GM23338 (cell line): Measurements from ENCODE around the gene ZNF638. TPM values are rescaled to one million over a fixed set of nuclear protein-coding genes. Genes with fewer than 3 reads are reported as not detected.

Experiments used
- ATAC-seq: fragments of 200-7000 bp; cut with Tn5 transposase; 3 replicates; pipeline ENCODE4 v1.9.1; 2020
- DNase-seq: peaks from one replicate; pipeline ENCODE4 v3.0.0-alpha.2; 2015; ENCODE audit warnings: low spot score
- H2AFZ ChIP-seq: fragments of 200-600 bp; sonication (generic); 2 replicates; pipeline ENCODE4 v1.8.0; 2016; ENCODE audit warnings: antibody characterized with exemption, mild to moderate bottlenecking, moderate library complexity
- H3F3A ChIP-seq: fragments of 200-600 bp; sonication (generic); replicated peaks from 2 replicates; pipeline ENCODE4 v1.8.0; 2017; ENCODE audit warnings: antibody characterized with exemption, mixed run types, low read depth
- H3K27ac ChIP-seq: fragments of 200-600 bp; sonication (generic); 2 replicates; pipeline ENCODE4 v1.6.1; 2016; ENCODE audit warnings: low read depth
- H3K27me3 ChIP-seq: fragments of 200-600 bp; sonication (generic); 2 replicates; pipeline ENCODE4 v1.8.0; 2016; ENCODE audit warnings: mild to moderate bottlenecking, mixed run types, moderate library complexity; ENCODE audit not compliant: insufficient read depth
- H3K36me3 ChIP-seq: fragments of 200-600 bp; sonication (generic); 2 replicates; pipeline ENCODE4 v1.8.0; 2016; ENCODE audit warnings: mild to moderate bottlenecking; ENCODE audit not compliant: insufficient read depth
- H3K4me1 ChIP-seq: fragments of 200-600 bp; sonication (generic); 2 replicates; pipeline ENCODE4 v1.8.0; 2016; ENCODE audit warnings: mild to moderate bottlenecking, moderate library complexity; ENCODE audit not compliant: insufficient read depth
- H3K4me2 ChIP-seq: fragments of 200-600 bp; sonication (generic); 2 replicates; pipeline ENCODE4 v1.7.1; 2017; ENCODE audit warnings: mixed run types
- H3K4me3 ChIP-seq: fragments of 200-600 bp; sonication (generic); 2 replicates; pipeline ENCODE4 v1.6.1; 2016; ENCODE audit warnings: mixed run types
- H3K79me2 ChIP-seq: fragments of 200-600 bp; sonication (generic); replicated peaks from 2 replicates; pipeline ENCODE4 v1.8.0; 2017; ENCODE audit warnings: mild to moderate bottlenecking; ENCODE audit not compliant: insufficient read depth
- H3K9me2 ChIP-seq: fragments of 200-600 bp; sonication (generic); 2 replicates; pipeline ENCODE4 v1.8.0; 2017; ENCODE audit not compliant: insufficient read depth
- H4K20me1 ChIP-seq: fragments of 200-600 bp; sonication (generic); replicated peaks from 2 replicates; pipeline ENCODE4 v1.8.0; 2017; ENCODE audit warnings: mild to moderate bottlenecking; ENCODE audit not compliant: insufficient read depth
- H3K27ac Mint-ChIP-seq: 2 replicates; pipeline ENCODE4 v1.8.0; 2020; ENCODE audit warnings: inconsistent platforms, mild to moderate bottlenecking, moderate library complexity, mixed read lengths
- H3K27me3 Mint-ChIP-seq: 3 replicates; pipeline ENCODE4 v1.8.0; 2022; ENCODE audit warnings: low read depth, mild to moderate bottlenecking, moderate library complexity, mixed read lengths, inconsistent platforms; ENCODE audit not compliant: insufficient read depth, poor library complexity
- H3K36me3 Mint-ChIP-seq: 3 replicates; pipeline ENCODE4 v1.8.0; 2021; ENCODE audit warnings: low read depth, mild to moderate bottlenecking, inconsistent platforms, moderate library complexity, mixed read lengths
- H3K4me1 Mint-ChIP-seq: 3 replicates; pipeline ENCODE4 v1.8.0; 2020; ENCODE audit warnings: mild to moderate bottlenecking, inconsistent platforms, mixed read lengths
- H3K4me3 Mint-ChIP-seq: 3 replicates; pipeline ENCODE4 v1.8.0; 2021; ENCODE audit warnings: moderate library complexity, mild to moderate bottlenecking, inconsistent platforms, mixed read lengths
- H3K9me3 Mint-ChIP-seq: 3 replicates; pipeline ENCODE4 v1.8.0; 2020; ENCODE audit warnings: moderate library complexity, mild to moderate bottlenecking, inconsistent platforms, mixed read lengths
- EZH2 ChIP-seq: fragments of 200-600 bp; sonication (generic); IDR thresholded peaks from one replicate; pipeline ENCODE4 v1.8.0; 2017; ENCODE audit warnings: antibody characterized with exemption, mild to moderate bottlenecking, low read depth; ENCODE audit not compliant: unreplicated experiment
- ZNF114 ChIP-seq: fragments of 250-450 bp; sonication (Bioruptor Pico); IDR thresholded peaks from 2 replicates; pipeline ENCODE4 v1.5.0; 2020; ENCODE audit warnings: mild to moderate bottlenecking, moderate library complexity
- polyA plus RNA-seq: library from polyadenylated mRNA; unstranded; fragments of >200 nt; fragmentation: Nextera tagmentation; extraction: Ambion mirVana; gene quantifications from 2 replicates; pipeline ENCODE4 v1.2.1, GENCODE V29; 2016
- total RNA-seq: library from RNA; depleted of rRNA; stranded (reverse); fragments of >200 nt; shearing (Covaris generic); gene quantifications from 2 replicates; pipeline ENCODE4 v1.2.3, GENCODE V29; 2014
- TF ChIP-seq, protein P1 (sequence below): IDR thresholded peaks from one replicate; pipeline ENCODE4 v1.6.1; 2018; ENCODE audit warnings: antibody characterized with exemption; ENCODE audit not compliant: unreplicated experiment
- TF ChIP-seq, protein P2 (sequence below), 2 experiments: fragments of 200-600 bp in 1 of 2; sonication (generic) in 1 of 2; conservative IDR thresholded peaks; 2 replicates each; pipeline versions ENCODE4 v1.5.1 to v1.6.1; 2016 to 2017; ENCODE audit warnings: antibody characterized with exemption in 2 of 2, low read depth in 2 of 2, mild to moderate bottlenecking in 2 of 2, moderate library complexity in 1 of 2
- TF ChIP-seq, protein P3 (sequence below): IDR thresholded peaks from 2 replicates; pipeline ENCODE4 v1.6.1; 2016; ENCODE audit warnings: antibody characterized with exemption

ZNF638 gene
- total and polyA plus RNA-seq, 2 experiments from 2014 or later: 185 to 190 TPM

DNA sequence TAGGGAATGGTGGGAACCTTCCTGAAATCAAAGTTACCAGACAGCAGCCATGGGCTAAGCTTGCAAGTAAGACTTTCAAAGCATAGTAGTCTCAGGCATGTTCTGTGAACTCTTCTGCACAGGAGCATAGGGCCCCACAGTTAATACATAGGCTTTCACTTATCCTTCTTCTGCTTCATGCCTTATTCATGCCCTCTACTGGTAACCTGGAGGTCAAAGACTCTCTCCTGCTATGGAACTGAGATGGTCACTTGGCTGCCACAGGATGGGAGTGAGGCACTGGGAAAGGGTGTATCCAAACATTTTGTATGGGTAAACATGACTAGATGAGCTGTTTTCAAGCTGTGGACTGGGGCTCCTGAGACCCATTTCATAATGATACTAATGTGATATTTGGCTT lies 49.1 kb upstream of the ZNF638 start:
- TF ChIP-seq, protein P1, sequence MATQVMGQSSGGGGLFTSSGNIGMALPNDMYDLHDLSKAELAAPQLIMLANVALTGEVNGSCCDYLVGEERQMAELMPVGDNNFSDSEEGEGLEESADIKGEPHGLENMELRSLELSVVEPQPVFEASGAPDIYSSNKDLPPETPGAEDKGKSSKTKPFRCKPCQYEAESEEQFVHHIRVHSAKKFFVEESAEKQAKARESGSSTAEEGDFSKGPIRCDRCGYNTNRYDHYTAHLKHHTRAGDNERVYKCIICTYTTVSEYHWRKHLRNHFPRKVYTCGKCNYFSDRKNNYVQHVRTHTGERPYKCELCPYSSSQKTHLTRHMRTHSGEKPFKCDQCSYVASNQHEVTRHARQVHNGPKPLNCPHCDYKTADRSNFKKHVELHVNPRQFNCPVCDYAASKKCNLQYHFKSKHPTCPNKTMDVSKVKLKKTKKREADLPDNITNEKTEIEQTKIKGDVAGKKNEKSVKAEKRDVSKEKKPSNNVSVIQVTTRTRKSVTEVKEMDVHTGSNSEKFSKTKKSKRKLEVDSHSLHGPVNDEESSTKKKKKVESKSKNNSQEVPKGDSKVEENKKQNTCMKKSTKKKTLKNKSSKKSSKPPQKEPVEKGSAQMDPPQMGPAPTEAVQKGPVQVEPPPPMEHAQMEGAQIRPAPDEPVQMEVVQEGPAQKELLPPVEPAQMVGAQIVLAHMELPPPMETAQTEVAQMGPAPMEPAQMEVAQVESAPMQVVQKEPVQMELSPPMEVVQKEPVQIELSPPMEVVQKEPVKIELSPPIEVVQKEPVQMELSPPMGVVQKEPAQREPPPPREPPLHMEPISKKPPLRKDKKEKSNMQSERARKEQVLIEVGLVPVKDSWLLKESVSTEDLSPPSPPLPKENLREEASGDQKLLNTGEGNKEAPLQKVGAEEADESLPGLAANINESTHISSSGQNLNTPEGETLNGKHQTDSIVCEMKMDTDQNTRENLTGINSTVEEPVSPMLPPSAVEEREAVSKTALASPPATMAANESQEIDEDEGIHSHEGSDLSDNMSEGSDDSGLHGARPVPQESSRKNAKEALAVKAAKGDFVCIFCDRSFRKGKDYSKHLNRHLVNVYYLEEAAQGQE: no peak
- TF ChIP-seq, protein P2, sequence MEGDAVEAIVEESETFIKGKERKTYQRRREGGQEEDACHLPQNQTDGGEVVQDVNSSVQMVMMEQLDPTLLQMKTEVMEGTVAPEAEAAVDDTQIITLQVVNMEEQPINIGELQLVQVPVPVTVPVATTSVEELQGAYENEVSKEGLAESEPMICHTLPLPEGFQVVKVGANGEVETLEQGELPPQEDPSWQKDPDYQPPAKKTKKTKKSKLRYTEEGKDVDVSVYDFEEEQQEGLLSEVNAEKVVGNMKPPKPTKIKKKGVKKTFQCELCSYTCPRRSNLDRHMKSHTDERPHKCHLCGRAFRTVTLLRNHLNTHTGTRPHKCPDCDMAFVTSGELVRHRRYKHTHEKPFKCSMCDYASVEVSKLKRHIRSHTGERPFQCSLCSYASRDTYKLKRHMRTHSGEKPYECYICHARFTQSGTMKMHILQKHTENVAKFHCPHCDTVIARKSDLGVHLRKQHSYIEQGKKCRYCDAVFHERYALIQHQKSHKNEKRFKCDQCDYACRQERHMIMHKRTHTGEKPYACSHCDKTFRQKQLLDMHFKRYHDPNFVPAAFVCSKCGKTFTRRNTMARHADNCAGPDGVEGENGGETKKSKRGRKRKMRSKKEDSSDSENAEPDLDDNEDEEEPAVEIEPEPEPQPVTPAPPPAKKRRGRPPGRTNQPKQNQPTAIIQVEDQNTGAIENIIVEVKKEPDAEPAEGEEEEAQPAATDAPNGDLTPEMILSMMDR (conservative IDR thresholded peaks at IDR 0.05; ENCODE audit: low read depth in 2 of 2): peak; percentile 26 to 64; a peak in 3 of 4 replicates
- peaks cover 67% of the 10 kb centered on the region for H3K79me2 ChIP-seq
- Mint-ChIP-seq H3K4me1 (peaks cover 31% of the 10 kb centered on the region), H3K36me3 (no peaks in the 10 kb centered on the region), H3K9me3 (no peaks in the 10 kb centered on the region), H3K27me3 (peaks cover 9% of the 10 kb centered on the region), H3K4me3 (no peak overlapping the region), H3K27ac (no peak overlapping the region)
- no peak overlapping the region for H2AFZ ChIP-seq
- H3K4me3 ChIP-seq: no peak overlapping the region
- peaks cover 40% of the 10 kb centered on the region for H3K4me1 ChIP-seq
- no peaks in the 10 kb centered on the region for H3K36me3 ChIP-seq
- no peaks in the 10 kb centered on the region for H3K9me2 ChIP-seq
- DNase-seq: peak; percentile 26
- H3K27ac ChIP-seq: no peak overlapping the region
- H3F3A ChIP-seq: no peaks in the 10 kb centered on the region
- peaks cover 12% of the 10 kb centered on the region; the same call in 1 of the 2 replicates for H4K20me1 ChIP-seq
- H3K4me2 ChIP-seq: no peak overlapping the region
- H3K27me3 ChIP-seq: peaks cover 1% of the 10 kb centered on the region
- peak; percentile 52 for ATAC-seq

DNA sequence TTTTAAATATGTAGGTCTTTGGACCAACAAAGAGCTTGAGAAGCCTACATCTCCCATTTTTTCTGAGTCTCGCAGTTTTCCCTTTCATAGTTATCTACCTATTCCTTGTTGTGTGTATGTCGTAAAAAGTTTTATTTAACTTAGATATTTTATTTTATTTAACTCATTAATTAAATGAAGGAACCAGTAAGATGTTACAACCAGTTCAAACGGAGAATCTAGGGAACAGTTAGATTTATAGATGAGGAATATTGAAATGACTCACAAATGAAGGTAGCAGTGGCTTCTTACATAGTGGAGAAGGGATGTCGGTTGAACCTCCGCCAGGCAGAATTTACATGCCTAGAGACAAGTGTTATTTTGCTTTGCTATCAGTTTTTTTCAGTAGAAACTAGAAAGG lies 48.5 kb upstream of the ZNF638 start:
- Histone ChIP-seq H3K27ac (no peak overlapping the region), H2AFZ (no peak overlapping the region), H3K36me3 (no peaks in the 10 kb centered on the region), H4K20me1 (peaks cover 12% of the 10 kb centered on the region; the same call in 1 of the 2 replicates), H3K9me2 (no peaks in the 10 kb centered on the region), H3K4me3 (no peak overlapping the region), H3F3A (no peaks in the 10 kb centered on the region), H3K4me2 (no peak overlapping the region), H3K4me1 (peaks cover 40% of the 10 kb centered on the region), H3K27me3 (no peaks in the 10 kb centered on the region), H3K79me2 (peaks cover 67% of the 10 kb centered on the region)
- Mint-ChIP-seq H3K9me3 (no peaks in the 10 kb centered on the region), H3K36me3 (no peaks in the 10 kb centered on the region), H3K4me1 (peaks cover 26% of the 10 kb centered on the region), H3K4me3 (no peak overlapping the region), H3K27ac (no peak overlapping the region), H3K27me3 (peaks cover 3% of the 10 kb centered on the region)
- DNase-seq (no peak), ATAC-seq (no peak)
- no peak for TF ChIP-seq ZNF114 (CRISPR knock-in tag)
- TF ChIP-seq, protein P1: no peak
- TF ChIP-seq, protein P2 (conservative IDR thresholded peaks at IDR 0.05; ENCODE audit: low read depth in 2 of 2): no peak
- TF ChIP-seq, protein P3, sequence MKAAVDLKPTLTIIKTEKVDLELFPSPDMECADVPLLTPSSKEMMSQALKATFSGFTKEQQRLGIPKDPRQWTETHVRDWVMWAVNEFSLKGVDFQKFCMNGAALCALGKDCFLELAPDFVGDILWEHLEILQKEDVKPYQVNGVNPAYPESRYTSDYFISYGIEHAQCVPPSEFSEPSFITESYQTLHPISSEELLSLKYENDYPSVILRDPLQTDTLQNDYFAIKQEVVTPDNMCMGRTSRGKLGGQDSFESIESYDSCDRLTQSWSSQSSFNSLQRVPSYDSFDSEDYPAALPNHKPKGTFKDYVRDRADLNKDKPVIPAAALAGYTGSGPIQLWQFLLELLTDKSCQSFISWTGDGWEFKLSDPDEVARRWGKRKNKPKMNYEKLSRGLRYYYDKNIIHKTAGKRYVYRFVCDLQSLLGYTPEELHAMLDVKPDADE: no peak
- TF ChIP-seq EZH2: no peak
